ENCODE measurements around the gene MSX1.

DNA sequence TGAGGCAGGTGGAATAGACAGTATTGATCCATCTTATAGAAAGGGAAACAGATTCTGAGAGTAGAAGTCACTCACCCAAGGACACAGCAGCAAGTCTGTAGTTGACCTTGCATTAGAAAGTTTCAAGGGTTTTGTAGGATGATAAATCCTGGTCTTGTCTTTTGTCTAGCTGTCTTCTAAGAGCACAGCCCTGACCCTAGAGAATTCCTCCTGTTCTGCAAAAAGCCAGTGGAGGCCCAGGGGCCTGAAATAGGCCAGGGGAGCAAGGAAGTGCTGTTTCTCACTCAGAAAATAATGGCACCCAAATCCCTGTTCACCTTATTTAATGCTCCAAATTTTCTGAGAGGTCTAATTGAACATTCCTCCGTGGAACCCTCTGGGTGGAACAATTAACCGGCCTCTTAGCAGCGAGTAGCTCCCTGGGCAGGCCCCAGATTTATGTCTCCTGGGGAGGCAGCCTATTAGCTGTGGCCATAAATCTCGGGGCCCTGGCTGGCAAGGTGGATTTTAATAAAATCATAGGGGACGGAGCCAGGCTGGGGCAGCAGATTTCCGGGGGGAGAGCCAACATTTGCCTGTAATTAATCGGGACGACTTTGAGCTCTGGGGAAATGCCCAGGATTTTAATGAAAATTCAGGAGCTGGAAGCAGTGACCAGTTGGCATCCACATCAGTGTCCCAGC, 49.2 kb upstream of the MSX1 start:
- TF ChIP-seq CTCF (IDR thresholded peaks at IDR 0.05 in 4 of 5, conservative IDR thresholded peaks at IDR 0.05 in 1 of 5) (no peak), POLR2A (IDR thresholded peaks at IDR 0.05) (no peak)
